Activated T-helper 17 cell treated with anti-CD3 and anti-CD28 coated beads, Interleukin-2, amount 50 U/mL, for 72 hours (primary cell): ENCODE measurements around the gene CPXM1. TPM values are rescaled to one million over a fixed set of nuclear protein-coding genes. Genes with fewer than 3 reads are reported as not detected.
"Not testable (repeated sequence)": the region's sequence is repeated elsewhere in the genome, so short reads cannot be mapped to it uniquely, and the experiment has no call there.

Experiments
- ATAC-seq: fragments of 150-1000 bp; cut with Tn5 transposase; replicated peaks from 2 replicates; pipeline ENCODE4 v1.10.0; 2021; ENCODE audit warnings: mild to moderate bottlenecking, moderate library complexity
- H3K27ac Mint-ChIP-seq: one replicate; pipeline ENCODE4 v1.8.0; 2022; ENCODE audit warnings: mixed read lengths
- H3K27me3 Mint-ChIP-seq: one replicate; pipeline ENCODE4 v1.8.0; 2022; ENCODE audit warnings: mixed read lengths
- H3K36me3 Mint-ChIP-seq: one replicate; pipeline ENCODE4 v1.8.0; 2022; ENCODE audit warnings: low read depth, mild to moderate bottlenecking, mixed read lengths
- H3K4me1 Mint-ChIP-seq: one replicate; pipeline ENCODE4 v1.8.0; 2022; ENCODE audit warnings: mixed read lengths
- H3K4me3 Mint-ChIP-seq: one replicate; pipeline ENCODE4 v1.8.0; 2022; ENCODE audit warnings: mild to moderate bottlenecking, mixed read lengths
- H3K9me3 Mint-ChIP-seq: one replicate; pipeline ENCODE4 v1.8.0; 2022; ENCODE audit warnings: mixed read lengths
- total RNA-seq, 2 donors: library from RNA; stranded (reverse); gene quantifications; one replicate each; pipeline ENCODE4 v1.2.3, GENCODE V29; 2022

CPXM1 gene
- total RNA-seq, 2 donors from 2014 or later = 0.63 to 0.69 TPM

GRCh38 chr20:2834401-2835110 lies 34.1 kb upstream of the CPXM1 start:
- H3K27me3 Mint-ChIP-seq = no peaks in the 10 kb centered on the region
- no peak overlapping the region for H3K27ac Mint-ChIP-seq
- no peak for ATAC-seq
- H3K4me1 Mint-ChIP-seq = peaks cover 5% of the 10 kb centered on the region
- no peak overlapping the region for H3K4me3 Mint-ChIP-seq
- H3K36me3 Mint-ChIP-seq = peaks cover 5% of the 10 kb centered on the region
- H3K9me3 Mint-ChIP-seq = peaks cover 4% of the 10 kb centered on the region

- no peak overlapping the region for H3K4me3 Mint-ChIP-seq
Measured at GRCh38 chr20:2833761-2834160, 33.3 kb upstream of the CPXM1 start.

GRCh38 chr20:2831206-2831605 lies 30.8 kb upstream of the CPXM1 start:
- ATAC-seq, H3K4me1 Mint-ChIP-seq, H3K4me3 Mint-ChIP-seq, H3K9me3 Mint-ChIP-seq, H3K36me3 Mint-ChIP-seq, H3K27ac Mint-ChIP-seq, H3K27me3 Mint-ChIP-seq: not testable (repeated sequence)

More at GRCh38 chr20:2833761-2834160, 33.3 kb upstream of the CPXM1 start:
- no peaks in the 10 kb centered on the region for H3K36me3 Mint-ChIP-seq
- no peaks in the 10 kb centered on the region for H3K9me3 Mint-ChIP-seq
- no peaks in the 10 kb centered on the region for H3K4me1 Mint-ChIP-seq
- H3K27me3 Mint-ChIP-seq = no peaks in the 10 kb centered on the region
- no peak overlapping the region for H3K27ac Mint-ChIP-seq
- no peak for ATAC-seq

GRCh38 chr20:2829376-2829775 lies 28.9 kb upstream of the CPXM1 start:
- Mint-ChIP-seq H3K9me3 (no peaks in the 10 kb centered on the region), H3K4me3 (no peak overlapping the region), H3K4me1 (peaks cover 5% of the 10 kb centered on the region), H3K27me3 (peaks cover 6% of the 10 kb centered on the region), H3K27ac (no peak overlapping the region), H3K36me3 (no peaks in the 10 kb centered on the region)
- no peak for ATAC-seq

GRCh38 chr20:2826655-2827054 lies 26.2 kb upstream of the CPXM1 start:
- peaks cover 8% of the 10 kb centered on the region for H3K27me3 Mint-ChIP-seq
- H3K9me3 Mint-ChIP-seq = no peaks in the 10 kb centered on the region
- H3K4me3 Mint-ChIP-seq = peak overlapping the region; percentile 19
- H3K27ac Mint-ChIP-seq = no peak overlapping the region
- no peak for ATAC-seq
- H3K4me1 Mint-ChIP-seq = peaks cover 5% of the 10 kb centered on the region
- no peaks in the 10 kb centered on the region for H3K36me3 Mint-ChIP-seq

- no peak overlapping the region for H3K27ac Mint-ChIP-seq
- peak; percentile 39 for ATAC-seq
- no peaks in the 10 kb centered on the region for H3K9me3 Mint-ChIP-seq
- peaks cover 10% of the 10 kb centered on the region for H3K27me3 Mint-ChIP-seq
- H3K4me1 Mint-ChIP-seq = peaks cover 5% of the 10 kb centered on the region
- peak overlapping the region; percentile 19 for H3K4me3 Mint-ChIP-seq
- no peaks in the 10 kb centered on the region for H3K36me3 Mint-ChIP-seq
Measured at GRCh38 chr20:2825761-2826160, 25.3 kb upstream of the CPXM1 start.

- peaks cover 10% of the 10 kb centered on the region for H3K4me1 Mint-ChIP-seq
- no peaks in the 10 kb centered on the region for H3K36me3 Mint-ChIP-seq
- H3K27ac Mint-ChIP-seq = no peak overlapping the region
- H3K4me3 Mint-ChIP-seq = peak overlapping the region; percentile 55
- H3K9me3 Mint-ChIP-seq = no peaks in the 10 kb centered on the region
- peak; percentile 48 for ATAC-seq
- H3K27me3 Mint-ChIP-seq = peaks cover 18% of the 10 kb centered on the region
Measured at GRCh38 chr20:2822073-2822472, 21.6 kb upstream of the CPXM1 start.

- H3K4me3 Mint-ChIP-seq = peak overlapping the region; percentile 55
- no peaks in the 10 kb centered on the region for H3K36me3 Mint-ChIP-seq
- H3K27me3 Mint-ChIP-seq = peaks cover 18% of the 10 kb centered on the region
- no peak overlapping the region for H3K27ac Mint-ChIP-seq
- H3K9me3 Mint-ChIP-seq = no peaks in the 10 kb centered on the region
- H3K4me1 Mint-ChIP-seq = peaks cover 10% of the 10 kb centered on the region
- no peak for ATAC-seq
Measured at GRCh38 chr20:2820896-2821869, 20.8 kb upstream of the CPXM1 start.

GRCh38 chr20:2820084-2820895 lies 19.9 kb upstream of the CPXM1 start:
- H3K27ac Mint-ChIP-seq = no peak overlapping the region
- no peak overlapping the region for H3K4me3 Mint-ChIP-seq
- peaks cover 5% of the 10 kb centered on the region for H3K4me1 Mint-ChIP-seq
- H3K36me3 Mint-ChIP-seq = no peaks in the 10 kb centered on the region
- H3K9me3 Mint-ChIP-seq = no peaks in the 10 kb centered on the region
- ATAC-seq = no peak
- peaks cover 15% of the 10 kb centered on the region for H3K27me3 Mint-ChIP-seq

- no peak overlapping the region for H3K4me3 Mint-ChIP-seq
- H3K27ac Mint-ChIP-seq = peak overlapping the region; percentile 26
- ATAC-seq = no peak
- H3K27me3 Mint-ChIP-seq = peaks cover 23% of the 10 kb centered on the region
- no peaks in the 10 kb centered on the region for H3K9me3 Mint-ChIP-seq
- no peaks in the 10 kb centered on the region for H3K36me3 Mint-ChIP-seq
- peaks cover 5% of the 10 kb centered on the region for H3K4me1 Mint-ChIP-seq
Measured at GRCh38 chr20:2817891-2818595, 17.6 kb upstream of the CPXM1 start.

- Mint-ChIP-seq H3K36me3 (no peaks in the 10 kb centered on the region), H3K4me1 (peaks cover 5% of the 10 kb centered on the region), H3K9me3 (no peaks in the 10 kb centered on the region), H3K4me3 (no peak overlapping the region), H3K27ac (peak overlapping the region; percentile 26), H3K27me3 (peaks cover 27% of the 10 kb centered on the region)
- no peak for ATAC-seq
Measured at GRCh38 chr20:2817341-2817726, 16.9 kb upstream of the CPXM1 start.

GRCh38 chr20:2816583-2817340 lies 16.3 kb upstream of the CPXM1 start:
- peaks cover 31% of the 10 kb centered on the region for H3K27me3 Mint-ChIP-seq
- H3K4me3 Mint-ChIP-seq = no peak overlapping the region
- H3K36me3 Mint-ChIP-seq = no peaks in the 10 kb centered on the region
- H3K27ac Mint-ChIP-seq = no peak overlapping the region
- no peak for ATAC-seq
- peaks cover 5% of the 10 kb centered on the region for H3K4me1 Mint-ChIP-seq
- no peaks in the 10 kb centered on the region for H3K9me3 Mint-ChIP-seq

- H3K27me3 Mint-ChIP-seq = peaks cover 33% of the 10 kb centered on the region
- no peaks in the 10 kb centered on the region for H3K36me3 Mint-ChIP-seq
- peaks cover 5% of the 10 kb centered on the region for H3K4me1 Mint-ChIP-seq
- no peaks in the 10 kb centered on the region for H3K9me3 Mint-ChIP-seq
- H3K27ac Mint-ChIP-seq = peak within 1 kb of the TSS; percentile 27
- no peak within 1 kb of the TSS for H3K4me3 Mint-ChIP-seq
- ATAC-seq = no peak
Measured at GRCh38 chr20:2816030-2816582, 15.7 kb upstream of the CPXM1 start, which contains the start of gene TMEM239. Gene TMEM239 (plus strand): TSS chr20:2816364. CDS start chr20:2816555, 191 bp downstream.
